ACHN (cell line): ENCODE data around the gene MARF1.
A peak's percentile ranks its signal among the peaks of the same experiment; 100 is the strongest.
"Not testable (repeated sequence)": the region's sequence is repeated elsewhere in the genome, so short reads cannot be mapped to it uniquely, and the experiment has no call there.

Source experiments
- DNase-seq: peaks from one replicate; pipeline ENCODE4 v3.0.0-alpha.2; 2015
- in situ Hi-C: cut with HindIII; loops from 2 replicates; pipeline ENCODE4 v1.10.0; 2017; ENCODE audit warnings: low sequenced_read_pairs, low pct_ligation_motif_present, low pct_unique_long_range_greater_than_20kb

MARF1 gene

GRCh38 chr16:15643048-15643945 is at the start of gene MARF1:
TSS of gene MARF1 (minus strand) at chr16:15643154. CDS start at chr16:15639233, 3,921 bp downstream.
- in situ Hi-C loops = no loop called here
- peak; percentile 98 for DNase-seq

GRCh38 chr16:15692508-15692907 is 49.6 kb upstream of the MARF1 start:
- in situ Hi-C loops, DNase-seq: not testable (repeated sequence)

- no peak for DNase-seq
- in situ Hi-C loops = no loop called here
These were observed 48.1 kb upstream of the MARF1 start for GRCh38 chr16:15691046-15691445.

- DNase-seq = no peak
- in situ Hi-C loops = no loop called here
These were observed 47.3 kb upstream of the MARF1 start for GRCh38 chr16:15690296-15690695.

- DNase-seq = no peak
- in situ Hi-C loops = no loop called here
These were observed 46.3 kb upstream of the MARF1 start for GRCh38 chr16:15689290-15689689.

- no peak for DNase-seq
- in situ Hi-C loops = no loop called here
These were observed 43.3 kb upstream of the MARF1 start for GRCh38 chr16:15686287-15686686.

- DNase-seq = peak; percentile 88
- in situ Hi-C loops = no loop called here
These were observed 39.2 kb upstream of the MARF1 start for GRCh38 chr16:15682105-15682570.

- in situ Hi-C loops = no loop called here
- DNase-seq = no peak
These were observed 34.5 kb upstream of the MARF1 start for GRCh38 chr16:15677447-15677846.

- no peak for DNase-seq
- in situ Hi-C loops = no loop called here
These were observed 33.6 kb upstream of the MARF1 start for GRCh38 chr16:15676506-15676905.

- in situ Hi-C loops = no loop called here
- DNase-seq = no peak
These were observed 31.6 kb upstream of the MARF1 start for GRCh38 chr16:15674571-15674970.

- in situ Hi-C loops = no loop called here
- DNase-seq = no peak
These were observed 29.7 kb upstream of the MARF1 start for GRCh38 chr16:15672514-15673167.

GRCh38 chr16:15672127-15672513 is 29.2 kb upstream of the MARF1 start:
- DNase-seq, in situ Hi-C loops: not testable (repeated sequence)

- in situ Hi-C loops = no loop called here
- no peak for DNase-seq
These were observed 28.7 kb upstream of the MARF1 start for GRCh38 chr16:15671530-15672117.

GRCh38 chr16:15667091-15667742 is 24.3 kb upstream of the MARF1 start:
- no peak for DNase-seq
- in situ Hi-C loops = no loop called here

- in situ Hi-C loops = no loop called here
- DNase-seq = no peak
These were observed 22.2 kb upstream of the MARF1 start for GRCh38 chr16:15665107-15665506.

- no peak for DNase-seq
- in situ Hi-C loops = no loop called here
These were observed 17.2 kb upstream of the MARF1 start for GRCh38 chr16:15660203-15660601.

- no peak for DNase-seq
- in situ Hi-C loops = no loop called here
These were observed 15.6 kb upstream of the MARF1 start for GRCh38 chr16:15658556-15658955.

- in situ Hi-C loops = no loop called here
- DNase-seq = no peak
These were observed 15.2 kb upstream of the MARF1 start for GRCh38 chr16:15658149-15658548.

- in situ Hi-C loops, DNase-seq: not testable (repeated sequence)
These were observed 12.6 kb upstream of the MARF1 start for GRCh38 chr16:15655561-15655960.
